Right forelimb (tissue), 1 donor: ENCODE data around the gene TAX1BP3.
"Not testable (repeated sequence)": the region's sequence is repeated elsewhere in the genome, so short reads cannot be mapped to it uniquely, and the experiment has no call there.

Source experiments
- DNase-seq: peaks from one replicate; pipeline ENCODE4 v3.0.0-alpha.2; 2018

Gene TAX1BP3, protein sequence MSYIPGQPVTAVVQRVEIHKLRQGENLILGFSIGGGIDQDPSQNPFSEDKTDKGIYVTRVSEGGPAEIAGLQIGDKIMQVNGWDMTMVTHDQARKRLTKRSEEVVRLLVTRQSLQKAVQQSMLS

DNA sequence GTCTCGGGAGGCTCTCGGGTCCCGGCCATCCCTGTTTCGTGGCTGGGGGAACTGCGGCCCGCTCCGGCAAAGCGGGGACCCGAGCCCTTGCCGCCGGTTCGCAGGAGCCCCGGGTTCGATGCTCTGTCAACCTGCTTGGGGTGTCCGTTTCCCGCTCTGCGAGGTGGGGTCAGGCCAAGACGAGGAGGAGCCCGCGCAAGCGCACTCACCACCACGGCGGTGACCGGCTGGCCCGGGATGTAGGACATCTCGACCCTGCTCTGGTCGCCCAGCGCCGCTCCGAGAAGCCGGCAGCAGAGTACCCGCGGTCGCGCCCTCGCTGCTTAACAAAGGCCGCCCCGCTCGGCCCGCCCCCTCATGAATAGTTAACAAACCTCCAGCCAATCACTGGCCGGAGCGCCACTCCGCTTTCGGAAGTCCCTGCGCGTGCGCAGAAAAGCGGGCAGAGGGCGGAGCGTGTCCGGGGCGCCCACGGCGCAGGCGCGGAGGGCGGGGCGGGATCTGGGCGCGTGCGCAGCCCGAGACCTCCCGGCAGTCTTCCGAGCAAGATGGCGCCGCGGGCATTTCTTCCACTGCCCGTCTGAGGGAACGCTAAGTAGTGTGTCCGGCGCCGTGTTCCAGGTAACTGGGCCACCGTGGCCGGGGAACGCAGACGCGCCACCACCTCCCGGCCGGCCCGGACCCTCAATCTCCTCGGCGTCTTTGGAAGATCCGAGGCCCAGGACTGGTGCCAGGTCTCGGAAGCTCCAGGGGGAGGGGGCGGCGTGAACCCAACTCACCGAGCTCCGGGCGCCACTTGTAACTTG is at the start of gene TAX1BP3, which contains the start of gene EMC6:
Gene TAX1BP3, minus strand, starts transcription at position 300 of the 806 bp plus-strand sequence. Its CDS starts 52 bp downstream, at position 248.
Gene EMC6, plus strand, starts transcription at position 534 of the 806 bp plus-strand sequence. CDS start 335 bp downstream, outside the sequence.
- DNase-seq = peak; percentile 99

DNA sequence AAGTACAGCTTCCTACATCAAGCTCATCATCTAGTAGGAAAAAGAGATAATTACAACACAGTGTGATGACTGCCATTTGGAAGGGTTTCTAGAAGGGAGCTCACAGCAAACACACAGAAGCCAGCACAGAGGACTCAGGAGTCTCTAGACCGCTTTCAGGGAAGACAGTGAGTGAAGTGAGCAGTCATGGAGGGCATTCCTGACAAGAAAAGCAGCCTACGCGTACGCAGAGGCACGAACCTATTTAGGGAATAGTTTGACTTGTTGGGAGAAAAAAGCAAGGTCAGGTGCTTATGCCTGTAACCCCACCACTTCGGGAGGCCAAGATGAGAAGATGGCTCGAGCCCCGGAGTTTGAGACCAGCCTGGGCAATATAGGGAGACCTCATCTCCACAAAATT is 46.9 kb upstream of the TAX1BP3 start:
- no peak for DNase-seq

DNA sequence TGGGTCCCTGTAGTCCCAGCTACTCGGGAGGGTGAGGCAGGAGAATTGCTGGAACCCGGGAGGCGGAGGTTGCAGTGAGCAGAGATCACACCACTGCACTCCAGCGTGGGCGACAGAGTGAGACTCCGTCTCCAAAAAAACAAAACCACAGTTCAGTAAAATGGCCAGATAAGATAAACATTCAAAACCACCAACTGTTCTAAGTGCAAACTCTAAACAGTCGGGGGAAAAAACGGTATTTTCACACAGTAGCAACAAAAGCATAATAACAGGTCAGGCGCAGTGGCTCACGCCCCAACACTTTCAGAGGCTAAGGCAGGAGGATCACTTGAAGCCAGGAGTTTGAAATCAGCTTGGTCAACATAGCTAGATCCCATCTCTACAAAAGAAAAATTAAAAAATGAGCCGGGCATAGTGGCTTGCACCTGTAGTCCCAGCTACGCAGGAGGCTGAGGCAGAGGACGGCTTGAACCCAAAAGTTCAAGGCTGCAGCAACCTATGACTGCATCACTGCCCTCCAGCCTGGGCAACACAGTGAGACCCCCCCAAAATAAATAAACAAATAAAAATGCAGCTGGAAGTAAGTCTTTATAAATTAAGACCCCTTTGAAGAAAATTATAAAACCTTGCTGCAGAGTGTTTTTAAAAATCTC is 44.6 kb upstream of the TAX1BP3 start:
- DNase-seq = no peak

DNA sequence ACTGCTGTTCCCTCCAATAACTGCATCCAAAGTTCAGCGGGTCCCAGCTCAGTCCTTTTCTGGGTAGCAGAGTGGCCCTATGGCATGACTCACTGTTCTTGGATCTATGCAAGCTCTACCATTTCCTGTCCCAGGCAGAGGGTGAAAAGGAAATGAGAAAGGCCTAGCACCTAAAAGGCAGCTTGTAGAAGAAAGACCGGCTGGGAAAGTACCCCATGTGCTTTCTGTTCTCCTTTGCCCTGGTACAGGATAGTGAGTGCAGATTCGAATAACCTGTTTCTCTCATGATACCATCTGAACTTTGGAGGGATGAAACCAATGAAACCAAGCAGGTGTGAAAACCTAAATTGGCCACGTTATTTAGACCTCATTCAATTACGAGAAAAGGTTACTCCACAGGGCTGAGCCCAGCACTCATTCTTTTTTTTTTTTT is 42.6 kb upstream of the TAX1BP3 start:
- DNase-seq = no peak

DNA sequence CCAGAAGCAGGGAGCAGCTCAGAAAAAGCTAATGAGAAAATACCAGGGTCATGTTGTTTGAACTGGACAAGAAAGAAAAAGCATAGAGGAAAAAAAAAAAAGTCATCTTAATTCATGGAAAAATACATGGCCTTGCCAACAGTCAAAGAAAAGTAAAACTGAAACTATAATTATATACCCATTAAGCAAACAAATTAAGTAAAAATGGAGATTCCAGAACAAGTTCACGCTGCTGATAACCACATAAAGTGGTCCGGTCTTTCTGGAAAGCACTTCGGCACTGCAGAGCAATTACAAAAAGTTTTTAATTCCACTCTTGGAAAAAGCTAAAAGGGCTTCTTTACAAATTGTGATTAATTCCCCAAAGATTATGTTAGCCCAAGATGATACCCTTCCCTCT is 40.0 kb upstream of the TAX1BP3 start:
- no peak for DNase-seq

DNA sequence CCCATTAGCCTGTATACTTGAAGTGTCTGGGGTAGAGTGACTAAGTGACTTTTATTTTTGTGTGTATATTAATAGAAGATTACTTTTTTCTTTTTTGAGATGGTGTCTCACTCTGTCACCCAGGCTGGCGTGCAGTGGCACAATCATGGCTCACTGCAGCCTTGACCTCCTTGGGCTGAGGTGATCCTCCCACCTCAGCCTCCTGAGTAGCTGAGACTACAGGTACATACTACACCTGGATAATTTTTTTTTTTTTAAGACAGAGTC is 37.3 kb upstream of the TAX1BP3 start:
- not testable (repeated sequence) for DNase-seq

DNA sequence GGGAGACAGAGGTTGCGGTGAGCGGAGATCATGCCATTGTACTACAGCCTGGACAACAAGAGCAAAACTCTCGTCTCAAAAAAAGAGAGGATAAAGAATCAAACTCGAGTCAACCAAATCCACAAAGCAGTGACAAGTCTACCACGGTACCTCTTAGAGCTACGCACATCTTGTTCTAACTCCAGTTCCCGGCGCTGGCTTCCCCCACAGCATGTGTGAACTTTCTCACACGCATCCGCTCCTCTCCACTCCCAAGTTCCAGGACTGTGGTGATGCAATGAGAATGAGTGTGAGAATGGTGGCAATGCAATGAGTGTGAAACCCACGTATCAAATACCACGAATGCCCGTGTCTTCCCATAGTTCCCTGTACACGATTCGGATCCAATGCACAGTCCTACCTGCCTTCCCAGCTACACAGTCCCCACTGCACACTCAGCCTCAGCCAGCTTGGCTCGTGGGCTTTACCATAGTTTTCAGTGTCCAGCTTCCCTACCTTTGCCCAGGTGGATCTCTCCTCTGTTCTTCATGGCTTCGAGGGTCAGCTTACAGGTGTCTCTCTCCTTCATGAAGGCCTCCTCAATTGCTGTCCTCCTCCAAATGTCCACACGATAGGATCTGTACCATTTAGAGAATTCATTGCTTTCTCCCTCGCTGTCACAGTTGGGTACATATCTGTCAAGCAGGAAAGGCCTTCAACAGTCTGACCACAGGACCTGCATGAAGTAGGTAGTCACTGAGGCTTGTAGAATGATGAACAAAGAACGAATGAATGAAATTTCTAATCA is 36.7 kb upstream of the TAX1BP3 start:
- DNase-seq = no peak

DNA sequence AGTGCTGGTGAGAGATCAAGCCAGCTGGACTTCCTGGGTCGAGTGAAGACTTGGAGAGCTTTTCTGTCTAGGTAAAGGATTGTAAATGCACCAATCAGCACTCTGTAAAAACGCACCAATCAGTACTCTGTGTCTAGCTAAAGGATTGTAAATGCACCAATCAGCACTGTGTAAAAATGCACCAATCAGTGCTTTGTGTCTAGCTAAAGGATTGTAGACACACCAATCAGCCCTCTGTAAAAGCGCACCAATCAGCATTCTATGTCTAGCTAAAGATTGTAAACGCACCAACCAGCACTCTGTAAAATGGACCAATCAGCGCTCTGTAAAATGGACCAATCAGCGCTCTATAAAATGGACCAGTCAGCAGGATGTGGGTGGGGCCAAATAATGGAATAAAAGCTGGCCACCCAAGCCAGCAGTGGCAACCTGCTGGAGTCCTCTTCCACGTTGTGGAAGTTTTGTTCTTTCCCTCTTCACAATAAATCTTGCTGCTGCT is 33.7 kb upstream of the TAX1BP3 start:
- DNase-seq = not testable (repeated sequence)

DNA sequence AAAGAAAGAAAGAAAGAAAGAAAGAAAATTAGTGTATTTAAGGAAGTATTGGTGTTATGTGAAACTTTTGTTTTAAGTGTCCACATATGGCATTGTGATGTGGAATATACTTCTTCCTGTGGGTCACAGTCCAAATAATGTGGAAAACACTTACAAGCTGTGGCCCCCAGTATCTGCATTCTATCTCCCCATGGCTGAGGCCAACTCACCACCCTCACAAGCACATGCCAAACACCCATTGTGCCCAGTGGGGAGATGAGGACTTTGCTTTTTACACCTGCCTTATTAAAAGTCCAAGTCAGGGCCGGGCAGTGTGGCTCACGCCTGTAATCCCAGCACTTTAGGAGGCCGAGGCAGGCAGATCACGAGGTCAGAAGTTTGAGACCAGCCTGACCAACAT is 31.6 kb upstream of the TAX1BP3 start:
- DNase-seq = no peak

DNA sequence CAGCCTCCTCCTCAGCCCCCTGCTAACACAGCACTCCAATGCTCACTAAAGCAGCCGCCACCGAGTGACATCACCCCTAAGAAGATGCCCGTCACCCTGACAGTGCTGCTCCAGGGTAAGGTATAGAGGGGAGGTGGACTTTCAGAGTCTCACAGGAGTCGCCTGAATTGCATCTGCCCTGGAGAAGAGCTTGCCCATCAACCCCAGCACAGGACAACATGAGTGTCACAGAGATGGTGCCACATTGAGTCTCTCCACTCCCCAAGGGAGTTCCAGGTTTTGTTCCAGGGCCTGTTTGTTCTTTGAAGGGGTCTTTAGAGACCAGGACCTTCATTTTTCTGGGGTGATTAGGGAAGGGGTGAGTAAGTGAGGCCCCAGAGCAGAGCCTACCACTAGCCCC is 29.8 kb upstream of the TAX1BP3 start:
- DNase-seq = no peak

DNA sequence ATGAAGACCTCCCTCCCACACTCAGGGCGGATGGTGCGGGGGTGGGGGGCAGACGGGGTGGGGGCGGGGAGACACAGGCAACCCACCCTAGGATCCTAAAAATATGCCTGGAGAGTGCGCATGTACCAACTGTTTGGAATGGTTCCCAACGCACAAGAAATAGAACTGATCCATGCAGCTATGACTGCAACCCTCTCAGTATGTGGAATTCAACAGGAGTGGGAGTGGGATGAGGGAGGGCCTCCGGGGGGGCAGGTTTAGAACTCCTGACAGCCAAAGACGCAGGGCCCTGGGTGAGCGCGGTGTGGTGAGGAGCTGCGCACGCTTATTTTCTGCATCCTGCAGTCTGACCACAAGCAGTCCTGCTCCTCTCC is 28.7 kb upstream of the TAX1BP3 start:
- no peak for DNase-seq

DNA sequence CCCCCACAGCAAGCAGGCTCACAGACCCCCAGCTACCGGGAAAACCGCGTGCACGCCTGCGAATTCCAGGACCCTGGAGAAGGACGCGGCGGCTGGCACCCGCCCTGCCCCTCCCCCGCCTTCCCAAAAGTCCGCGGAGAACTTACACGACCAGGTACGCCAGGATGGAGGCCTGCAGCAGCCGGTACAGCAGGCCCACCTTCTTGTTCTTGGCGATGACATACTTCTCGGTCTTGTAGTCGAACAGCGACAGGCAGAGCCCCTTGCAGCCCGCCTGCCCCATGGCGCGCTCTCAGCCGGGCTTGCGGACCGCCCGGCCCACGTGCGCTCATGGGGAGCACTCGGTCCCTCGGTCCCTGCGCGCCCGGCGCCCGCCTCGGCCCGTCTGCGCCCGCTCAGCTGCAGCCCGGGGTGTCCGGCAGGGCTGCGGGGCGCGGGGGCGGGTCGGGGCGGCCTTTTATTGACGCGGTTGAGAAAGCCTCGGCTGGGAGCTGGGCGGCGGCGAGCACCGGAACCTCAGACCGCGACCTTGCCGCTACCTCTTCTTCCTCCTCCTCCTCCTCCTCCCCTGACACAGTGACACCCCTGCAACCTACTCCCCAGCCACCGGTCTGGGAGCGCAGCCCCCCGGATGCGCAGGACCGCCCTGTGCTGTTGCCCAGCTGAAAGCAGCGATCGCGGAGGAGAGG is 27.5 kb upstream of the TAX1BP3 start, which contains the start of gene P2RX5:
Gene P2RX5, minus strand, starts transcription at position 433 of the 689 bp plus-strand sequence. Its CDS starts 150 bp downstream, at position 283.
- DNase-seq = peak; percentile 66

DNA sequence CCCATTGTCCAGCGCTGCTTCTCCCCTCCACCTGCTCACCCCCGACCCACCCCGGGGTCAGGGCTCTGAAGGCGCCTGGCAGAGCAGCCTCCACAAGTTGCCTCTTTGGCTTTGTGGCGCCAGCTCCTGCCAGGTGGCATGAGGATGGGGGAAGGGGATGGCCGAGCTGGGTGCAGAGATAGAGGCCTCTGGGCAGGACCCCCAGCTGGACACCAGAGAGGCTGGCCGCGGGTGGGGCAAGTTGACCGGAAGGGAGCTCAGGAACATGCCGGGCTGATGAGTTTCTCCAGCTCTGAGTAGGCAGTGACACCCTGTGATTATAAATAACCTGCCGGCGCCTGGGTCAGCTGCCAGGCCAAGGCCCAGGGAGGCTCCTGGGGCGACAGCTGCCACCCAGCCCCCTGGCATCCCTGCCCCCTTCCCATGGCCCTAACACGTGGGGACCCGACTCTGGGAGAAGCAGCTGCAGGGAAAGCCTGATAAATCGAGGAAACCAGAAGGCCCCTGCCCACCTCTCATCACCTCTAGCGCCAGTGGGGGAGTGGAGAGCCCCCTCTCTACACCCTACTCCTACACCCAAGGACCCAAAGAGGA is 26.8 kb upstream of the TAX1BP3 start:
- no peak for DNase-seq

DNA sequence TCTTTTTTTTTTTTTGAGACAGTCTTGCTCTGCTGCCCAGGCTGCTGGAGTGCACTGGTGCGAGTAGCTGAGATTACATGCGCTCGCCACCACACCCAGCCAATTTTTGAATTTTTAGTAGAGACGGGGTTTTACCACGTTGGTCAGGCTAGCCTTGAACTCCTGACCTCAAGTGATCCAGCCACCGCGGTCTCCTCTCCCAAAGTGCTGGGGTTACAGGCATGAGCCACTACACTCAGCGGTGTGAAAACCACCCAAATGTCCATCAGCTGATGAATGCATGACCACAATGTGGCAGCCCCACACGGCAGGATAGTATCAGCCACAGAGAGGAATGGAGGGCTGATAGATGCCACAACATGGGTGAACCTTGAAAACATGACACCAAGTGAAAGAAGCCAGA is 25.5 kb upstream of the TAX1BP3 start:
- no peak for DNase-seq

DNA sequence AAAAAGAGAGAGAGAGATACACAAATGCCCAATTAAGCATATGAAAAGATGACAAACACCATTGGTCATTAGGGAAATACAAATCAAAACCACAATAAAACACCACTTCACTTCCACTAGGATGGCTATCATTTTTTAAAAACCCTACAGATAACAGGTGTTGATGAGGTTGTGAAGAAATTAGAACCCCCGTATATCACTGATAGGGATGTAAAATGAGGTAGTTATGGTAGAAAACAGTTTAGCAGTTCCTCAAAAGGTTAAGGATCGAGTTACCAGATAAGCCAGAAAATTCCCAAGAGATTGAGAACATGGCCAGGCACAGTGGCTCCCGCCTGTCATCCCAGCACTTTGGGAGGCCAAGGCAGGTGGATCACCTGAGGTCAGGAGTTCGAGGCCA is 24.8 kb upstream of the TAX1BP3 start:
- no peak for DNase-seq

DNA sequence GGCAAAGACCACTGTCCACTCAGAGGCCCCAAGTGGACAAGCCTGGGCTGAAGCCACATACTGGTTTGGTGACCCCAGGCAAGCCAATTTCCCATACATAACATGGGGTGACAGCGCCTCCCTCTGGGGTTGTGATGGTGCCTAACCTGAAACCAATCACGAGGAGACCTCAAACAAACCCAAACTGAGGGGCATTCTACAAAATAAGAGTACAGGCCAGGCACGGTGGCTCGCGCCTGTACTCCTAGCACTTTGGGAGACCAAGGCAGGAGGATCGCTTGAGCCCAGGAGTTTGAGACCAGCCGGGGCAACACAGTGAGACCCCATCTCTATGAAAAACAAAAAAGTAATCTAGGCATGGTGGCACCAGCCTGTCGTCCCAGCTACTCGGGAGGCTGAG is 24.0 kb upstream of the TAX1BP3 start:
- no peak for DNase-seq

DNA sequence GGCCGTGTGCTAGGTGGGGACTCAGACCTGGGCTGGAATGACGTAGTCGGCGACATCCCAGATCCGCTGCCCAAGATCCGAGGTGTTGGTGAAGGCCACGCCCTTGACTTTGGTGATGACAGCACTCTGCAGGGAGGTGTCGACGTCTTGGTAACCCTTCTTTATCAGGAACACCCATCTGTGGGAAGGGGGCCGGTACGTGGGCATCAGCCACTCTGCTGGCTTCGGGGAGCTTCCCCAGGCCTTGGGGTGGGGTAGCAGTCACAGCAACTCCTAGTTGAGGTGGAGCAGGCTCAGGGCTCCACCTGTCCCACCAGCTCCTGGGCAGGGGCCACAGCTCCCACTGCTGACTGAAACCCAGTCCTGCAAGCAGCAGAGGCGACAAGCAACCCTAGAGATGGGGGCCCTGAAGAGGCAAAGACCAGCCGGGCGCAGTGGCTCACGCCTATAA is 23.3 kb upstream of the TAX1BP3 start:
- no peak for DNase-seq

DNA sequence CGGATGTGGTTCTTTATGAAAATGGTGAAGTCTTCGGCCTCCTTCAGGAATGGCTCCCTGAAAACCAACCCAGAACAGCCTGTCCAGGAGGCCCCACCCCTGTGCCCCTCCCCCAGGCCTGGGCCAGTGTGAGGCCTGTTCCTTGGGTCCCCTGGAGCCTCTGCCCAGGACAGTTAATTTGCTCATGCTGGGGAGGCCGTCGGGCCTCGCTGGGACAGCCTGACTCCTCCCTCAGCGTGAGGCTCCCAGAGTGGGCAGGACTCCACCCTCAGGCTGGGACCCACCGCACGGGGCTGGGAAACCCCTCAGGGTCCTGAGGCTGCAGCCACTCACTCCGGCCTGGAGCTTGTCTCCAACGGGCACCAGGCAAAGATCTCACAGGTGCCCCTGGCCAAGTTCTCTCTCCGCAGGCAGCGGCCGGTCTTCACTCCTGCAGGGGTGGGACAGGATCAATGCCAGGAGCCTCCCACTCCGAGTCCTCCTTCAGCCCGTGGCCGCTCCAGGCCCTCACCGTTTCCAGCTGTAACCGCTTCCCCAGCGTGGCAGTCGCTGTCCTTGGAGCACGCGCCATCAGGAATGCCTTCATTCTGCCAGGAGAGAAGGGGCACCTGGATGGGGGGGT is 21.8 kb upstream of the TAX1BP3 start:
- DNase-seq = no peak

DNA sequence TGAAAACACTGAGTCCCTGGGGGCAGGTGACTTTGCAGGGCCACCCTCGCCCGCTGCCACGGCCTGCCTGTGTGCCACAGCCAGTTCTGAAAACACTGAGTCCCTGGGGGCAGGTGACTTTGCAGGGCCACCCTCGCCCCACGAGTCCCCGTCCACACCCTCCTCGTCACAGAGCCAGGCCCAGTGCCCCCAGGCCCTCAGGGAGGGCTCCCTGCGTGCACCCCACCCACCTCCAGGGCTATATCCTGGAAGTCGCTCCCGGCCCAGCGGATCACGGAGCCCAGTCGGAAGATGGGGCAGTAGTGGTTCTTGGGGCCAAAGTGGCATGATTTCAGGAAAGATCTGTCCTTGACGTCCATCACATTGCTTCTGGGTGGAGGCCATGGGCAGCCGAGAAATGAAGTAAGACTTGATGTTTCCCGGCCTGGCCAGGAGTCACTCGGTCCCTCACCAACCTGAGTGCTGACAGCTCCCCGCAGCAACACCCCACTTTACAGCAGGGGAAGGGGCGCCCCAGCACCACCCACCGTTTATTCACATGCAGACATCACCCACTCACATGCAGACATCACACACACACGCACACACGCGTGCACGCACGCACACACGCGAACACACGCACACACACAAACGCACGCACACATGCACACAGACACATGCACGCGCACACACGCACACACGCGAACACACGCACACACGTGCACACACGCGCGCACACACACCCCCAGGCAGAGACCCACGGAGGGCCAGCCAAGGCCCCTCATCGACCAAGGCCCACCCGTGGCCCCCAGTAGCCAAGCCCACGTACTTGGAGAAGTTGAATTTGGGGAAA is 21.1 kb upstream of the TAX1BP3 start:
- DNase-seq = no peak

DNA sequence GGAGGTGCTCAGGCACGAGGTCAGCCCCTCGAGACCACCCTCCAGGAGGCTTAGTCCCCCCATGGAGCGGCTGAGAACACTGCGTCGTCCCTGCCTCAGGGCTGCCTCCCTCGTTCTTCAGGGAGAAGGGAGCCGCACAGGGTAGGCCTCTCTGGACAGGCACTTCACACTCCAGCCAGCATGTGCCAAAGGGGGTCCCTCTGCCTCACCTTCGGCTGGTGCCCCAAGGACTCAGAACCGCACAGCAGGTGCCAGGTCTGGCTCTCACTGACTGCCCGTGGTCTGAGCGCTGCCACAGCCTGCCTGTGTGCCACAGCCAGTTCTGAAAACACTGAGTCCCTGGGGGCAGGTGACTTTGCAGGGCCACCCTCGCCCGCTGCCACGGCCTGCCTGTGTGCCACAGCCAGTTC is 20.5 kb upstream of the TAX1BP3 start:
- no peak for DNase-seq
